Measurements from ENCODE around the gene TSLP.

TSLP gene

GRCh38 chr5:111119221-111119620 is 47.7 kb downstream of the TSLP start:
- TF ChIP-seq CTCF (IDR thresholded peaks at IDR 0.05; ENCODE audit: extremely low read depth, insufficient read depth, missing control alignments): no peak
- in situ Hi-C loops (cut with MboI; ENCODE audit: low pct_unique_long_range_greater_than_20kb, low sequenced_read_pairs, unreplicated experiment): loop anchor here (25.0 kb wide), 1 partner anchor 357 kb away; no protein-coding TSS in a partner anchor
- DNase-seq (ENCODE audit: low spot score): no peak

- in situ Hi-C loops (cut with MboI; ENCODE audit: low pct_unique_long_range_greater_than_20kb, low sequenced_read_pairs, unreplicated experiment): loop anchor here (25.0 kb wide), 1 partner anchor 358 kb away; no protein-coding TSS in a partner anchor
- DNase-seq (ENCODE audit: low spot score): no peak
- TF ChIP-seq CTCF (IDR thresholded peaks at IDR 0.05; ENCODE audit: extremely low read depth, insufficient read depth, missing control alignments): no peak
Measured at GRCh38 chr5:111119856-111120255, 48.3 kb downstream of the TSLP start.

DNA sequence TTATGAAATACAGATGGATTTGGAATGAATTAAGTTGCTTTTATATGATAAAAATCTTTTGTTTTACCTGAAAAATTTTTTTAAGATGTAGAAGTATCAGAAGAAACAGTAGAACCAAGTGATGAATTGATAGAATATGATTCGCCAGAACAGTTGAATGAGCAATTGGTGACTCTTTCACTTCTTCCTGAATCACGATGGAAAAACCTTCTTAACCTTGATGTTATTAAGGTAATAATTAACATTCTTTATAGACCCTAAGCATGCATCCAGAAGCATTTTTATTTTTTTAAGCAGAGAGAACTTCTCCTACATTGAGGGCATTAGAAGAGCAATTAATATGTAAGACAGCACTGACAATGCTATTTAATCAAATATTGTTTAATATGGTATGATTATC is 49.4 kb downstream of the TSLP start:
- DNase-seq (ENCODE audit: low spot score): no peak
- in situ Hi-C loops (cut with MboI; ENCODE audit: low pct_unique_long_range_greater_than_20kb, low sequenced_read_pairs, unreplicated experiment): loop anchor here (25.0 kb wide), 1 partner anchor 359 kb away; no protein-coding TSS in a partner anchor
- no peak for TF ChIP-seq CTCF (IDR thresholded peaks at IDR 0.05; ENCODE audit: extremely low read depth, insufficient read depth, missing control alignments)

- DNase-seq (ENCODE audit: low spot score): no peak
- in situ Hi-C loops (cut with MboI; ENCODE audit: low pct_unique_long_range_greater_than_20kb, low sequenced_read_pairs, unreplicated experiment): loop anchor here (25.0 kb wide), 1 partner anchor 360 kb away; no protein-coding TSS in a partner anchor
- TF ChIP-seq CTCF (IDR thresholded peaks at IDR 0.05; ENCODE audit: extremely low read depth, insufficient read depth, missing control alignments): no peak
Measured at GRCh38 chr5:111121926-111122325, 50.4 kb downstream of the TSLP start.

- no peak for TF ChIP-seq CTCF (IDR thresholded peaks at IDR 0.05; ENCODE audit: extremely low read depth, insufficient read depth, missing control alignments)
- DNase-seq (ENCODE audit: low spot score): no peak
- in situ Hi-C loops (cut with MboI; ENCODE audit: low pct_unique_long_range_greater_than_20kb, low sequenced_read_pairs, unreplicated experiment): loop anchor here (25.0 kb wide), 1 partner anchor 360 kb away; no protein-coding TSS in a partner anchor
Measured at GRCh38 chr5:111122398-111122797, 50.9 kb downstream of the TSLP start.

DNA sequence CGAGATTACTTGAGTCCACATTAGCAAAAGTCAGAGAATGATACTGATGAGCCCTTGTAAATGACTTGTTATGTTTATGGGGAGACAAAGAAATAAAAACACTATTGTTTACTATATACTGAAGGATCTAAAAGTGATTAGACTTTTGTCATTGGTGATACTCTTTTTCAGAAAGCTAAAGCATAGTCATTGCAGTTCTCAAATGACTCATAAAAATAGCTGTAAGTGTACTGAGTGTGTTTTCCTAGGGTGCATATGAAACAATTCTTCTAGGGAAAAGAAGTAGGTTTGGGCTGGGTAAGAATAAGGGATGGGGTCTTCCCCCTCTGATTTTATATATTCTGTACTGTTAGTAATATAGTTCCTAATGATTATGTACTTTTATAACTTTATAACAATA is 53.3 kb downstream of the TSLP start:
- no peak for DNase-seq (ENCODE audit: low spot score)
- TF ChIP-seq CTCF (IDR thresholded peaks at IDR 0.05; ENCODE audit: extremely low read depth, insufficient read depth, missing control alignments): no peak
- in situ Hi-C loops (cut with MboI; ENCODE audit: low pct_unique_long_range_greater_than_20kb, low sequenced_read_pairs, unreplicated experiment): loop anchor here (25.0 kb wide), 1 partner anchor 362 kb away; no protein-coding TSS in a partner anchor

All from GM13977 (cell line).